ENCODE measurements around the gene CNIH1.

DNA sequence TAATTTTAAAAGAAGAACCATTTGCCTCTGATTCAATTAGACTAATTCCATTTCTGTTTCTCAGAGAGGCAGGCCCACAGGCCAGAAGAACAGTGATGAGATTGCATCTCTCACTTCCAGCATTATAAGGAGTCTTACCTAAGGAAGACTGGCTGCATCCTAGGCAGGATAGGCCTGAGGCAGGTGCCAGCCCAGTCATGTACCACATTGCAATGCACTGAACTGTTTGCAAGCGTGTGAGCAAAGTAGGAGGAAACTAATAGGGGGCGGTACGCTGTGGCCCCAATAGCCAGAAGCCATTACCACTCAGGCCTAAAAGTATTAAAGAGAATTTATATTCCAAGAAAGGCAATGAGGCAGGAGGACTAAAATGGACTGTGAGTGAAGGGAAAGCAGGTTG is 12.1 kb upstream of the CNIH1 start:
- no peak for TF ChIP-seq EZH2 (IDR thresholded peaks at IDR 0.05)
- TF ChIP-seq POLR2AphosphoS5 (IDR thresholded peaks at IDR 0.05; ENCODE audit: borderline replicate concordance, low read depth, low read length): no peak
